Astrocyte (in vitro differentiated cells and primary cell): ENCODE measurements around the gene GNAI3.

ENCODE experiments used
- EZH2 ChIP-seq: IDR thresholded peaks from 2 replicates; pipeline ENCODE4 v1.6.1; 2012; ENCODE audit warnings: mild to moderate bottlenecking, low read length, inconsistent platforms; ENCODE audit not compliant: insufficient read depth
- TF ChIP-seq, protein P1 (sequence below): IDR thresholded peaks from 2 replicates; pipeline ENCODE4 v1.5.1; 2011; ENCODE audit warnings: low read depth, mild to moderate bottlenecking, inconsistent platforms, low read length, moderate library complexity; ENCODE audit not compliant: insufficient read depth

DNA sequence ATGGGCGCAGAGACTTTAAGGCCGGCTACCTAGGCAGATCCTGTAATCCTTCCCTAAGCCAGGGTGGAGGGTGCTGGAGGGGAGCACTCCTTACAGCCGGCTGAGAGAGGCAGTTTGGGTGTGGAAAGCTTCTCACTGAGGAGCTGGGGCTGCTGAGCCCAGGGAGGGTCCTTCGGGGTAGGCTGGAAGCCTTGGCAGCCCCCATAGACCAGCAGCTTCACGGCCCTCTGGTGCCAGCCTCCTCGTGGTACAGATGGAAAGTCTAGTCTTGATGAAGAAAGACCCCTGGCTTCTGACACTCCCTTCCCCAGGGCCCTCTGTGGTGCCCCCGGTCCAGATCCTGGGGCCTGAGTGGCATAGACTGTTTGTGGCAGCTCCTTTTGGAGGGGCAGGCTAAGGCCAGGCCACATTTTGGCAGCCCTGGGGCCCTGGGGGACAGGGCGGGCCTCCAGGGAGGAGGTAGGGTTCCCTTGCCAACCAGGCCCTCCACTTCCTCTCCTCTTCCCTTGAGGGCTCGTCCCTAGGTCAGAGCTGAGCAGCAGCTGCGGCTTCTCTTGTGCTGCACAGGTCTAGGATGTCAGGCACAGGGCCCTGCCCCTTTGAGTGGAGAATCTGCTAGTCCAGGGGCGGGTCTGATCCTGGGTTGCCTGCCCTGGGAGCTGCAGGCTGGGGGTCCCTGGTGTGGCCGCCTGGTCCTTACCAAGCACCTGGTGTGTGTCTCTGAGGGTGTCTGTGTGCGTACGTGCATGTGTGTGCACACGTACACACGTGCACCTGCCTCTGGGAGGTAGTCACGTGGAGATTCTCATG is 76.0 kb downstream of the GNAI3 start:
- TF ChIP-seq, protein P1, sequence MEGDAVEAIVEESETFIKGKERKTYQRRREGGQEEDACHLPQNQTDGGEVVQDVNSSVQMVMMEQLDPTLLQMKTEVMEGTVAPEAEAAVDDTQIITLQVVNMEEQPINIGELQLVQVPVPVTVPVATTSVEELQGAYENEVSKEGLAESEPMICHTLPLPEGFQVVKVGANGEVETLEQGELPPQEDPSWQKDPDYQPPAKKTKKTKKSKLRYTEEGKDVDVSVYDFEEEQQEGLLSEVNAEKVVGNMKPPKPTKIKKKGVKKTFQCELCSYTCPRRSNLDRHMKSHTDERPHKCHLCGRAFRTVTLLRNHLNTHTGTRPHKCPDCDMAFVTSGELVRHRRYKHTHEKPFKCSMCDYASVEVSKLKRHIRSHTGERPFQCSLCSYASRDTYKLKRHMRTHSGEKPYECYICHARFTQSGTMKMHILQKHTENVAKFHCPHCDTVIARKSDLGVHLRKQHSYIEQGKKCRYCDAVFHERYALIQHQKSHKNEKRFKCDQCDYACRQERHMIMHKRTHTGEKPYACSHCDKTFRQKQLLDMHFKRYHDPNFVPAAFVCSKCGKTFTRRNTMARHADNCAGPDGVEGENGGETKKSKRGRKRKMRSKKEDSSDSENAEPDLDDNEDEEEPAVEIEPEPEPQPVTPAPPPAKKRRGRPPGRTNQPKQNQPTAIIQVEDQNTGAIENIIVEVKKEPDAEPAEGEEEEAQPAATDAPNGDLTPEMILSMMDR = no peak
- no peak for TF ChIP-seq EZH2
